ENCODE measurements around the gene FOXO3. TPM values are rescaled to one million over a fixed set of nuclear protein-coding genes. Genes with fewer than 3 reads are reported as not detected.

FOXO3 gene
- total and polyA plus RNA-seq, 2 donors from 2014 or later = 9.4 to 76.1 TPM

DNA sequence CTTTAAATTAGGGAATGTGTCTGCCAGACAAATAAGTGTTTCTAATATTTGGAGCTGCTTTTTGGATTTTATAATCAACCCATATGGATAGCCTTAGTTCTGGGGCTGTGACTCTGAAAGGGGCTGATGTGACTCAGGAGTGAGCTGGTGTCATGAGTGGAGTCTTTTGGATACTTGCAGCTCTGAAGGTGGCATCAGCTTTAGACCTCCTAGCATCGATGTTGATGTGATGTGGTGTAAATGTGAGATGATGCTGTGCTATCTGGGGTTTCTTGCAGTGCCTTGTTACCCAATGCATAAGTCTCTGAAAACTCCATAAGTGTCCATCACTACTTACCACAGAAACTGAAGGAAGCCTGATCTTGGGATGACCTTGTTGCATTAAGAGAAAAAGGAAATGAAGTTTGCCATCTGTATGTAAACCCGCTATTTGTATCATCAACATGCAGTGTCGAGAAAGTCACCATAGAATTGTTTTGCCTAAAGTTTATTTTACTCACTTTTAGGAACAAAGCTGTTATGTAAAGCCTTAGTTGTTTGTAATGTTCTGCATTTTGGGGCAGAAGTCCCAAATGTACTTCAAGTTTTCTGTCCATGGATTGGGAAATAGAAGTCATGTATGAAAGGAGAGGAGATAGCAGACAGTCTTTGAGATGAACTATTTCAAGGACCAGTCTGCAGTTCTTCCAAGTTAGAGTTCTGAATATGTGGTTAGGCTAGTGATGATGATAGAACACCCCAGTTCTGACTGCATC is 8.0 kb downstream of the FOXO3 start:
- Histone ChIP-seq H3K9me3 (ENCODE audit: control insufficient read depth in 2 of 3, insufficient read depth in 1 of 3, low read length in 3 of 3) (no peaks in the 10 kb centered on the region), H3K36me3 (ENCODE audit: control insufficient read depth in 2 of 3, insufficient read depth in 3 of 3, low read length in 3 of 3) (peaks cover 0 to 30% (median 24%) of the 10 kb centered on the region in 3 donors), H3K27me3 (ENCODE audit: control insufficient read depth, insufficient read depth, low read length) (no peaks in the 10 kb centered on the region), H3K9ac (ENCODE audit: low read length in 3 of 3) (no peak overlapping the region), H3K4me3 (ENCODE audit: low read length in 3 of 3) (no peak overlapping the region), H3K4me1 (ENCODE audit: control insufficient read depth in 2 of 3, insufficient read depth in 2 of 3, low read depth in 1 of 3, low read length in 3 of 3) (peaks cover 0 to 22% (median 18%) of the 10 kb centered on the region in 3 donors), H3K27ac (ENCODE audit: low read depth in 2 of 2, low read length in 2 of 2) (no peak overlapping the region)
- DNase-seq (no peak), FAIRE-seq (no peak)
- no peak for TF ChIP-seq CTCF (IDR thresholded peaks at IDR 0.05; ENCODE audit: borderline replicate concordance, extremely low read depth, insufficient read depth)
- intact Hi-C loops (cut with DNase I) = no loop called here

GRCh38 chr6:108570517-108570916 is 9.8 kb downstream of the FOXO3 start:
- Histone ChIP-seq H3K9me3 (ENCODE audit: control insufficient read depth in 2 of 3, insufficient read depth in 1 of 3, low read length in 3 of 3) (no peaks in the 10 kb centered on the region), H3K9ac (ENCODE audit: low read length in 3 of 3) (no peak overlapping the region), H3K4me3 (ENCODE audit: low read length in 3 of 3) (no peak overlapping the region), H3K27me3 (ENCODE audit: control insufficient read depth, insufficient read depth, low read length) (no peaks in the 10 kb centered on the region), H3K27ac (ENCODE audit: low read depth in 2 of 2, low read length in 2 of 2) (no peak overlapping the region), H3K4me1 (ENCODE audit: control insufficient read depth in 2 of 3, insufficient read depth in 2 of 3, low read depth in 1 of 3, low read length in 3 of 3) (peaks cover 0 to 24% (median 17%) of the 10 kb centered on the region in 3 donors), H3K36me3 (ENCODE audit: control insufficient read depth in 2 of 3, insufficient read depth in 3 of 3, low read length in 3 of 3) (peaks cover 0 to 30% (median 24%) of the 10 kb centered on the region in 3 donors)
- no peak for TF ChIP-seq CTCF (IDR thresholded peaks at IDR 0.05; ENCODE audit: borderline replicate concordance, extremely low read depth, insufficient read depth)
- DNase-seq (no peak), FAIRE-seq (no peak)
- intact Hi-C loops (cut with DNase I) = no loop called here

- DNase-seq (no peak), FAIRE-seq (no peak)
- Histone ChIP-seq H3K27ac (ENCODE audit: low read depth in 2 of 2, low read length in 2 of 2) (no peak overlapping the region), H3K27me3 (ENCODE audit: control insufficient read depth, insufficient read depth, low read length) (no peaks in the 10 kb centered on the region), H3K9me3 (ENCODE audit: control insufficient read depth in 2 of 3, insufficient read depth in 1 of 3, low read length in 3 of 3) (no peaks in the 10 kb centered on the region), H3K4me1 (ENCODE audit: control insufficient read depth in 2 of 3, insufficient read depth in 2 of 3, low read depth in 1 of 3, low read length in 3 of 3) (peaks cover 0 to 29% (median 26%) of the 10 kb centered on the region in 3 donors), H3K9ac (ENCODE audit: low read length in 3 of 3) (no peak overlapping the region), H3K36me3 (ENCODE audit: control insufficient read depth in 2 of 3, insufficient read depth in 3 of 3, low read length in 3 of 3) (peaks cover 0 to 15% (median 15%) of the 10 kb centered on the region in 3 donors), H3K4me3 (ENCODE audit: low read length in 3 of 3) (peak overlapping the region in 1 of 3 donors; percentile 12)
- no peak for TF ChIP-seq CTCF (IDR thresholded peaks at IDR 0.05; ENCODE audit: borderline replicate concordance, extremely low read depth, insufficient read depth)
- intact Hi-C loops (cut with DNase I) = no loop called here
Observed at GRCh38 chr6:108574457-108575141, 13.9 kb downstream of the FOXO3 start.
